Midbrain (tissue), 1 donor: ENCODE results near the gene AKAP8L.
"Not testable (repeated sequence)": the region's sequence is repeated elsewhere in the genome, so short reads cannot be mapped to it uniquely, and the experiment has no call there.

Experiments used
- DNase-seq: peaks from one replicate; lab custom pipeline; 2025; lab: John Stamatoyannopoulos, UW

AKAP8L gene

DNA sequence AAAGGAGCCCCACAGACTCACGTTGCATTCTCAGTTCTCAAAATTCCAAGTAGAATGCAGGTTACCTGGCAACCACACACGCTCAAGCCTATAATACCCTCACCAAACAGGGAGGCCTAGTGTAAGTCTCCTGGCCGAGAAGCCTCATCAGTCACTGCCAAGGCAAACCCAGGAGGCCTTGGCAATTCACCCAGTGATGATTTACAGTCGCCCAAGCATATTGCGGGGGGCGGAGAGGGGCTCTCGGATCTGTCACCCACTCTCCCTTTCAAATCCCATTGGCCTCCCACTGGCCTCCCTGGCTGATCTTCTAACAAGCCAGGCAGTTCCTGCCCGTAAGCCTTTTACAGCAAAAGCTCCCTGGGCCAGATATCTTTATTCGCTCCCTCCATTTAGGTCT, 1.1 kb downstream of the AKAP8L start:
- no peak for DNase-seq

DNA sequence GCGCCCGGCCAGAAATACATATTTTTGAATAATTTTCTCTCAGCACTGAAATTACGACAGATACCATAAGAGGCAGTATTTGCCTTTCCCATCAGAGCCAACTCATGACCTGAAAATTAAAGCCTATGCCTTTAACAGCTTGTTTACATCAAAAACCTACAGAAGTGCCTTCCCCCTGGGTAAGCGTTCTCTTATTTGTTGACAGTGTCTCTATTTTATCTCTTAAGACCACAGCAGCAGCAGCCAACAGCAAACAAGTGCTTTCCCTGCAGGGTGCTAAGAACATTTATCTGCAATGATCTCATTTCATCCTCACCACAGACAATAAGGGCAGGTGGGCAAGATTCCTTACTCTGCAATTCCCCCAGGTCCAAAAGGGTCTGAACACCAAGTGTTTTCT, 6.0 kb downstream of the AKAP8L start:
- DNase-seq = no peak

DNA sequence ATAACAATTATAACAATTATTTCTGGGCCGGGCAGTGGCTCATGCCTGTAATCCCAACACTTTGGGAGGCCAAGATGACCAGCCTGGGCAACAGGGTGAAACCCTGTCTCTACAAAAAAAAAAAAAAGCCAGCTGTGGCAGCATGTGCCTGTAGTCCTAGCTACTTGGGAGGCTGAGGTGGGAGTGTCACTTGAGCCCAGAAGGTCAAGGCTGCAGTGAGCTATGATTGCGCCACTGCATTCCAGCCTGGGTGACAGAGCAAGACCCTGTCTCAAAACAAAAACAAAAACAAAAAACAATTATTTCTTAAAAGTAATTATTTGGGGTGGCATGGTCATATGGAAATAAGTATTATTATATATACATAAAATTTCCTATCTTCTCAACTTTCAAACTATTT, 7.4 kb downstream of the AKAP8L start:
- DNase-seq = not testable (repeated sequence)

DNA sequence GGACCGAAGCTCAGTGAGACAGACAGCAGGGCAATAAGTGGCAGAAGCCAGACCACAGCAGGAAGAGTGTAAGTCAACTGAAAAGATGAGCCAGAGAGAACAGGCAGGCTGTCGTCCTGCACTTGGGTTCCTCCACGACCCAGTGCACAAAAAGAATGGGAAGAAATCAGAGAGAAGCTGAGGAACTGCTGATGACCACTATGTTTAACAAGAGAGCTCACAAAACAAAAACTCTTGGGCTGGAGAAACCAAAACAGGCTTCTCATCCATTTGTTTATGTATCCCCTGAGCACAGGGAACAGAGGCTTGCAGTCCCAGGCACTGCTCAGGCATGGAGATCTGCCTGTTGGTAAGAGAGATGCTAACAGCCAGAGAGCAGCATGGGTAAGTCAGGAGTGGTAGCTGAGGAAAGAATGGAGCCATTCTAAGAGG, 14.0 kb downstream of the AKAP8L start:
- no peak for DNase-seq

DNA sequence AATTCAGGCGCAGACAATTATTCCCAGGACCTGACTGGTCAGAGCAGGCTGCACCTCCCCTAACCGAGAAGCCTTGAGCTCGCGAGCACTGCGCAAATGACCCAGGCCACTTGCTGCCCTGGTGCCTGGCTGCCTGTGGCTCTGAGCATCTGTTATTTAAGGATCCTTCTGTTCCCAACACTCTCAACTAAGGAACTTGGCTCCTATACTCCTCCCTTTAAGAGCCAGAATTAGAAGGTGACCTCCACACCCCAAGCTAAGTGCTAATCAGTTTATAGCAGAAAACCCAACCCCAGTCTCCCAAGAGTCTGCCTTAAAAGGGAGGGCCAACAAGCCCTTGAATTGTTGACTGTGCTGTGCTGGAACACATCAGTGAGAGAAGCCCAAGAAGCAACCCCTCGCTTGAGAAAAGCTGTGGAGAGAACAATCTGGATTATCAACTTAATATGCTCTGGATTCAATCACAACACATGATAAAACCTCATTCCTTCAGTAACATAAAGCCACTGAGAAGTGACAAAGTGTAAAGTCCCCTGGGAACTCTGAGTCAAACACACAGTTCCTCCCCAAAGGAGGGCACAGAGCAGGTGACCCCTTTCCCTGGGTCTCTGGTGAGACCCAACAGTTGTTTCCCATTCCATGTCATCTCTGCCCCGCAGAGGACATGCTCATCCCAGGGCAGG, 14.6 kb downstream of the AKAP8L start:
- DNase-seq = no peak

DNA sequence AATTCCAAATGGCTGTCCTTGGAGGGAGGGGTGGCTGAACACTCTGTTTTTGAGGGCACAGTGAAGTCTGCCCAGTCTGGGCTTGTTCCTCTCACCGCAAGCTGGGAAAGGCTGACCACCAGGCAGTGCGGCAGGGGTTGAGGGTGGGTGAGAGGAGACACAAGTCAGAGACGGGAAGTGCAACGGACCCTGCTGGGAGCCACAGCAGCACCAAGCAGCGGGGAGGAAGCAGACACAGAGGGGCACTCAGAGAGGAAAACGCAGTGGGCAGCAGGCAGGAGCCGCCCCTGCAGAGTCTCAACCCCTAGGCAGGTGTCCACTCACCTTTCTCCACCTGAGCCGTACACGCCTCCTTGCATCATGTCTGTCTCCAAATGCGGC, 15.6 kb downstream of the AKAP8L start:
- no peak for DNase-seq

DNA sequence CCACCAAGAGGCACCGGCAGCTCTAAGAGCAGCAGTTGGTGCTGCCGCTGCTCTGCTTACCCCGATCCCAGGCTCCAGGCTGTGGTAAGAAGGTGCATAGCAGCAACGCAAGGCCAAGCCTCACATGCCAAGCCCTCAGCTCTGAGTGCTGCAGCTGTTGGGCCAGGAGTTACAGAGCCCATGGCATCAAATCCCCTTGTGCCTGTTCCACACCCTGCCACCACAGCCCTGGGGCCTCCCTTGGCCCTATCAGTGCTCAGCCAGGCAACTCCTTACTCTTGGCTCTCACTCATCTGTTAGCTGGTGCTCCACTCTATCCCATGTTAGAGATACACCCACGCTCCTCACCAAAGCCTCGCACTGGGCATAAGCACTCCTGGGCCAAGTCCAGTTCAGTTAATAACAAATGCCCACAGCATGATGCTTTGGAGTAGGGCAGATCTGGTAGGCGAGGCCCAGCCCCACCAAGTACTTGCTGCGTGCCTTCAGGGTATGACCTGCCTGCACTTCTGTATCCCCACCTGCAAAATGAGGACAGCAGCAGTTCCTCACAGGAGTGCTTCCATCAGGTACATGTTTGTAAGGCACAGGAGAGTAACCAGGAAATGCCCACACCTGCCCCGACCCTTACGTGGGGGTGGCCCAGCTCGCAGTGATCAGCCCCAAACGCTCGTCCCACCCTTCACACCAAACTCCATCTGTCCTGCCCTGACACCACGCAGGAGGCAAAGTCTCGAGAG, 16.2 kb downstream of the AKAP8L start:
- no peak for DNase-seq

DNA sequence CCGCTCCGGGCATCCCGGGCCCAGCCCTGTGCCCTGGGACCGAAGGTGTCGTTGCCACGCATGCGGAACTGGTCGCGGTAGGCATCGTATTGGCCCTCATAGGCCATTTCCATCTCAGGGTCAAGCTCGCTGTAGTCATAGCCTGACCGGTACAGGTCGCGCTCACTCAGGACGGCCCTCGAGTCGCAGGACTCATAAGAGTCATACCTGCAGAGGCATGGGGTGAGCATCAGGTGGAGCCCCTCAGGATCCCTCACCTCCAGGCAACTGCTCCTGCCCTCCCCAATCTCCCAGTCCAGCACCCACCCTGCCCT, 17.4 kb downstream of the AKAP8L start:
- DNase-seq = no peak

DNA sequence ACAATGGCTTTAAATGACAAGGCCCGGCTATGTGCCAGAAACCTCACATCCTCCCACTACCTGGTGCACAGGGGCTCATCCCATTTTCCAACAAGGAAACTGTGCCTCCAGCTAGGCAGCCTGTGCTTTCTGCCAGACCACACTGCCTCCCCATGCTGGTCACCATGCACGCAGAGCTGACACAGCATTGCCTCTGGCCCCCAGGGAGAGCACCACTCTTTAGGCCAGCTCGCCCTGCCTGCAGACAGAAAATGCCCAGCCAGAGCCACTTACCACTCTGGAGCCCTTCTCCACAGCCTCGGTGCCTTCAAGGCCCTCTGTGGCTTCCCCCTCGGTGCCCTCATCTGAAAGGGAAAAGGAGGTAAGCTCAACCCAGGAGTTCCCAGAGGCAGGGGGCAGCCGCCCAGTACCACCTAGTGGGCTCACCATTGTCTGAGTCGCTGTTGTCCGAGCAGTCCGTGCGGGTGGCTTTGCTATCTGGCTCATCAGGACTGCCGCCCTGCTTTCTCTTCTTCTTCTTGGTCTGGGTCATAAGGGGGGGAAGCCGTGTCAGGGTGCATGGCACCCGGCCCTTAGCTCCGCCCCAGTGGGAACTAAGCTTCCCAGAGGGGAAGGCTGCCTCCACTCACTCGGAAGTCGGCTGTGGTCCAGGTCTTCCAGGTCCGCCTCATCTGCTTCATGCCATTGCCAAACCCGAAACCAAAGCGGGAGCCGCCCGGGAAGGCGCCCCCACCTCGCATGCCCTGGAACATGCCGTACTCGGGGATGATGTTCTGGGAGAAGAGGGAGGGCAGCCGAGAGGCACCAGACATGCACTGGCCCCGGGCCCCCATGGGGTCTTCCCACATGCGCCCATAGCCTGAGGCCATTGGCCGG, 18.0 kb downstream of the AKAP8L start:
- DNase-seq = no peak

DNA sequence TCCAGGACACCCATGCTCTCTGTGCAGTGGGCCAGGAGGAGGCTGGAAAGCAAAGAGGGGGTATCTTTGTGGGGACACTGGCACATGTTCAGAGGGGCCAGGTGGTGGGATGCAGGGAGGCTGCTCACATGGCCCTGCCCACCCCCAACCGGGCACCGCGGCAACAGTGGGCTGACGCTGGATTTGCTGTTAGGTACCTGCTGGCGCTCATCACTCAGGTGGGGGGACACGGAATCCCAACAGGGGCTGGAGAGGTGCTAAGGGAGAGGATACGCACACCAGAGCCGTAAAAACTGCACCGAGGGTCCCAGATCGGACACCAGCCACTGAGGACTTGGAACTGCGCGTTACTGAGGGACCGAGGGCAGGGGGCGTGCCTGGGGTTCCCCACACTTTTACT, 19.2 kb downstream of the AKAP8L start:
- no peak for DNase-seq

DNA sequence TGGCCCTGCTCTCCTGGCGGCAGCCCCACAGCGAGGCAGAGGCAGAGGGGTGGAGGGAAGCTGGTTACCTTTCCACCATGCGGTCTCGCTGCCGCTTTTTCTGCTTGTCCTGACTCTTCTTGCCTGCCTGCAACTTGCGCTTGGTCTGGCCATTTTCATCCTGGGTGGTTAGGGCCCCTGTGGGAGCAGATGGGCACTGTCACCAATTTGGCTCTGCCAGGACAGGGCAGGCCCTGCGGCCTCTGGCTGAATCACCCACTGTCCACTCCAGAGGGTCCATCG, 19.6 kb downstream of the AKAP8L start:
- DNase-seq = no peak

DNA sequence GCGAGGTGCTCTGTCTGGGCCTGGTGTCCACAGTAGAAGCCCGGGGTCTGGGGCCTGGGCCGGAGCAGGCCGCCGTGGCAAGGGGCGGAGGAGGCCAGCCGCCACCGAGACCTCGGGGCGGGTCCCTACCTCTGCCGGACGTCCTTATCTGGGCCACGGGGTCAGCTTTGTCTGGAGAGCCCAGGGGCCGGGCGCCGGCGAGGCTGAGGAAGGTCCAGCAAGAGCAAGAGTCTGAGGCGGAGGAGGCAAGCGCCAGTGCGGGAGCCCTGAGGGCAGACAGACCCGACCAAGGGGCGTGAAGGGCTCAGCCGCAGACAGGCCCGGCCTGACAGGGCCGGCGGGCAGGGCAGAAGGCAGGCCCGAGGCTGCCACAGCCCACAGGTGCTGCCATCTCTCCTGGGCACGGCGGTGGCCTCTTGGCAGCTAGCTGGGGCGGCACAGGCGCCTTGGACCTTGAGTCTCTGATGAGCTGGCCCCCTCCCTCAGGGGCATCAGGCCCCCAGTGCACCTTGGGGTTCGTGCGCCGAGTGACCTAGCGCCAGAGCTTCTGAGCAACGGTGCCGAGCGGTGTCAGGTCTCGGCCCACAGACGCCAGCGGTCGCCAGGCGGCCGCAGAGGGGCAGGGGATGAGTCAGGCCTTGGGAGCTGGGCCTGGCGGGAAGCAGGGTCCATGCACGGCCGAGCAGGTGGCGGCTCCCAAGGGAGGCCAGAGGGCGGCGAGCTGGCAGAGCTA, 20.1 kb downstream of the AKAP8L start:
- DNase-seq = no peak

DNA sequence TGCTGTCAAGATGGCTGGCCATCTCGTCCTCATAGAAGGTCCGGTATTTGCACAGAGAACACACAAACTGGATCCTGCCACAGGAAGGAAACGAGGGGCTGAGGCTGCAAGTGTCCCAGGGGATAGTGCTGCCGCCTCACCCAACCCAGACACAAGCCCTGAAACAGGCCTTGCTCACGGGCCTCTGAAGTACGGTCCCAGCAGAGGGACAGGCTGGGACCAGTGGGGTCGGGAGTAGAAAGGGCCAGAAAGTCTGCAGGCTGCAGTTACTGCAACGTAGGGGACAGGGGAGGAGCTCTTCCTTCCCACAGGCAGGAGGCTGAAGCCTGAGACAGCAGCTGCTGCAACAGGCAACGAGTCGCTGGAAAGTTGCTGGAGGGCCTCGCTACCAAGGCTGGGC, 21.0 kb downstream of the AKAP8L start:
- DNase-seq = no peak

DNA sequence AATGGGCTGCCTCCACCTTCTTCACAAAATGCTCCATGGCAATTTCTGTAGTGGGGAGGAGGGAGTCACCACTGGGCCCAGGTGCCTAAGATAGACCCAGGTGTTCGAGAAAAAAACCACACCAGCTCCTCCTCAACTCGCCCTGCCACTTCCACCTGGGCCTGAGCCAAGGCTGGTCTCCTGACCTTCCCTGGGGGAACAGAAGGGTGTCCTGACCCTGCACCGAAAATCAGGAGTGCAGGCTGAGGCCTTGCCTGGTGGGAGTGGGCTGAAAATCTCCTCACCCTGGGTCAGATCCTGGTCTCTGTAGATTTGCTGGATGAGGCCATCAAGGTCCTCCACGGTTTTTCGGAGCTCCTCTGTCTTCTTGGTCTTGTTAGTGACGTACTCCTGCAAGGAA, 21.6 kb downstream of the AKAP8L start:
- no peak for DNase-seq

DNA sequence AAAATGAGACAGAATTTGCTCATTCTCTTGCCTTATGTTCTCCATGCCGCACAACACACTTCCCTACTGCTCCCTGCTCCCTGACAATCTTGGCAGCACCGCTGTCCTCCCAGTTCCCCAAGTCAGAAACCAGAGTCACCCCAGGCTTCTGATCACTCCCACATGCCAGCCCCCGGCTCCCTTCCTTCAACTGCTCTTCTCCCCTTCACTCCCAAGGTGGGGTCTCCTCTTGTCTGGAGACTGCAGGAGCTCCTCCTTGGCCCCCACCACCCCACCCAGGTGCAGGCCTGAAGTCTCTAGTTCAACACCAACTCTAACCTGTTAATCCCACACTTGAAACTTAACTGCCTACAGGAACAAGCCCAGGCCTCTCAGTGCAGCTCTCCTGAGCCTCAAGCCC, 22.4 kb downstream of the AKAP8L start:
- DNase-seq = no peak

DNA sequence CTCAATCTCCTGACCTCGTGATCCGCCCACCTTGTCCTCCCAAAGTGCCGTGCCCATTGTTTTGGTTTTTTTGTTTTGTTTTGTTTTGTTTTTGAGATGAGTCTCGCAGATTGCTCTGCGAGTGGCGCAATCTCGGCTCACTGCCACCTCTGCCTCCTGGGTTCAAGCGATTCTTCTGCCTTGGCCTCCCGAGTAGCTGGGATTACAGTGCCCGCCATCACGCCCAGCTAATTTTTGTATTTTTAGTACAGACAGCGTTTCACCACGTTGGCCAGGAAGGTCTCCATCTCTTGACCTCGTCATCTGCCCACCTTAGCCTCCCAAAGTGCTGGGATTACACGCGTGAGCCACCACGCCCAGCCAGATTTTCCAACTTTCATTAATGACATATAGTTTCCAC, 23.5 kb downstream of the AKAP8L start:
- DNase-seq = not testable (repeated sequence)

DNA sequence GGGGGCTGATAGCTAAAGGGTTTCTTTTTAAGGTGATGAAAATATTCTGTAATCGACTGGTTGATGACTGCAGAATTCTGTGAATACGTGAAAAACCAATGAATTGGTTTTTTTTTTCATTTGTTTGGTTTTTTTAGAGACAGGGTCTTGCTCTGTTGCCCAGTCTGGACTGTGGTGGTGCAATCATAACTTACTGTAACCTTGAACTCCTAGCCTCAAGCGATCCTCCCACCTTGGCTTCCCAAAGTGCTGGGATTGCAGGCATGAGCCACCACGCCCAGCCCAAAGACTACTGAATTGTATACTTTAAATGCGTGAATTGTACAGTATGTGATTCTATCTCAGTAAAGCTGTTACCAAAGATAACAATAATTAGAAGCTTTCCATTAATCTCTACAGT, 24.4 kb downstream of the AKAP8L start:
- DNase-seq = no peak

DNA sequence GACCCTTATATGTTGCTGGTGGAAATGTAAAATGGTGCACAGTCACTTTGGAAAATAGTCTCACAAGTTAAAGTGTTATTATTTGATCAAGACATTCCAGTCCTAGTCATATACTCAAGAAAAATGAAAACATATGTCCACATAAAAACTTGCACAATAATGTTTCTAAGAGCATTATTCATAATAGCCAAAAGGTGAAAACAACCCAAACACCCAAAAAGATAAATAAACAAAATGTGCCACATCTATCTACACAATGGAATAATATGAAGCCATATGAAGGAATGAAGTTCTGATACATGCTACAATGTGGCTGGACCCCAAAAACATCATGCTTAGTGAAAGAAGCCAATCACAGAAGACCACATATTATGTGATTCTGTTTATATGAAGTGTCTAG, 24.8 kb downstream of the AKAP8L start:
- no peak for DNase-seq

DNA sequence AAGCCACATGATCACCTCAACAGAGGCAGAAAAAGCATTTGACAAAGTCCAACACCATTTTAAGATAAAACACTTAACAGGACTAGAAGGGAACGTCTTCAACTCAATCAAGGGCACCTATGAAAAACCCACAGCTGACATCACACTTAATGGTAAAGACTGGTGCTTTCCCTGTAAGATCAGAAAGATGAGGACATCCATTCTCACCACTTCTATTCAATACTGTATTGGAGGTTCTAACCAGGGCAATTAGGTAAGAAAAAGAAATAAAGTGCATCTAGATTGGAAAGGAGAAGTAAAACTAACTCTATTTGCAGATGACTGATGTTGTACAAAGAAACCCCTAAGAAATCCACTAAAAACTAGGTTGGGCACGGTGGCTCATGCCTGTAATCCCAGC, 28.0 kb downstream of the AKAP8L start:
- no peak for DNase-seq

DNA sequence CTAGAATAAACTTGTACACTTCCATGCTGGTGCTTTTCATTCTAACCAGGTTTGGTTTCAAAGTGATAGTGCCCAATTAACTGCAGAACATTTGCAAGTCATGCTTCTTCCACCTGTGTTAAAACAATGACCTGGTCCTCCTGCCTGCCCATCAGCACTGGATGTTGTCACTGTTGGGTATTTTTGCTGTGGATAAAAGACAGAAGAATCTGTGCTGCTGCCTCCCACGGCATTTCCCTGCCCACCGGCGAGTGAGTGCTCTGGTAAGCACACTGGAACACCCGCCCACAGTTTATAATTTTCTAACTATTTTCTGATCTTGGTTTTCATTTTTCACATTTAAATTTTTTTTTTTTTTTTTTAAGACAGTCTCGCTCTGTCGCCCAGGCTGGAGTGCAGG, 36.9 kb downstream of the AKAP8L start:
- DNase-seq = no peak

DNA sequence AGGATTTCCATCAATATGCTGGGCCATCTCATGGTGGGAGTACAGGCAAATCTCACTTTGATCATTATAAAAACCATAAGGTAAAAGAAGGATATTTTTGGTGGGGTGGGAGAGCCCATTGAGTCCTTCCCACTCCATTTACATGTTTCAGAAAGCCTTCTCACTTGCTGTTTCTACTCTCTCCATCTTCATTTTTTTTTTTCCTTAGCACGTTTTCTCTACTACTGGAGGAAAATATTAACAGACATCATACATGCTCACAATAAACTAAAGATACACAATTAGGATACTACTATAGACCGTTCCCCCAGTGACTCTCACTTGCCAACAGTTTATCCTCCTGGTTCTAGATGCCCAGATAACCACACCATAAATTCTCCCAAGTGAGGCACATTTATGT, 37.4 kb downstream of the AKAP8L start:
- DNase-seq = no peak

DNA sequence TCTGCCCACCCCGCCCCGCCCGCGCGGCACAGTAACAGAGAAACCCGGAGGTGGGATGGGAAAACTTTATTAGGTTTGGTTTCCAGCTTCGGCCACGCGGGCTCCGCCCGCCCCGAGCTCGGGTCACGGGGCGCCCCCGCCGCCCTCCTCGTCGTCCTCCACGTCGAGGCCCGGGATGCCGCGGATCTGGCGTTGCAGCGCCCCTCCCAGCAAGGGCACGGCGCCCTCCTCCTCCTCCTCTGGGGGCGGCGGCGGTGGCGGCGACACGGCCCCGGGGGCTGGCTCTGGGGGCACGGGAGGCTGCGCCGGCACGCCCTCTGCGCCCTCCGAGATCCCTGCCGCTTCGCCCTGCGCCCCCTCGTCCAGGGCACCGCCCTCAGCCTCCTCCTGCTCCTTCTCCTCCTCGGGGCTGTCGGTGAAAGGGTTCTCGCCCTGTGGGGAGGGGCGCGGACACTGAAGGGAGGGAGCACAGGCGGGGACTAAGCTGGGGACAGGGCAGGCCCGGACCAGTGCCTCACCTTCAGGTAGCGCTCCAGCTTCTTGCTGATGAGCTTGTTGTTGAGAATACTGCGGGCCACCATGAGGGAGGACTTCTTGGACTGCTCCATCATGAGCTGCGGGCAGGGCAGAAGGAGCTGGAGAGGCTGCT, 38.7 kb downstream of the AKAP8L start:
- no peak for DNase-seq
